SK-N-SH treated with all-trans-retinoic acid at 6 μM for 48 hours (cell line): ENCODE measurements around the gene CDPF1.

ENCODE experiments used
- ATAC-seq: fragments of 200-7000 bp; cut with Tn5 transposase; 3 replicates; pipeline ENCODE4 v1.9.1; 2020; ENCODE audit warnings: mild to moderate bottlenecking, moderate library complexity
- ARNTL ChIP-seq: fragments of 450-650 bp; formaldehyde crosslinking; IDR thresholded peaks from 2 replicates; pipeline ENCODE4 v1.5.0; 2020; ENCODE audit warnings: low read depth, mild to moderate bottlenecking, moderate library complexity, borderline replicate concordance
- BACH2 ChIP-seq: fragments of 250-450 bp; sonication (Bioruptor Pico); IDR thresholded peaks from 2 replicates; pipeline ENCODE4 v1.9.0; 2021; ENCODE audit warnings: mild to moderate bottlenecking, borderline replicate concordance
- CREB5 ChIP-seq: fragments of 250-450 bp; sonication (Bioruptor Pico); IDR thresholded peaks from 2 replicates; pipeline ENCODE4 v1.5.1; 2020; ENCODE audit warnings: low read depth, mild to moderate bottlenecking, moderate library complexity
- CSDC2 ChIP-seq: fragments of 250-450 bp; sonication (Bioruptor Pico); IDR thresholded peaks from 2 replicates; pipeline ENCODE4 v1.5.0; 2020; ENCODE audit warnings: mild to moderate bottlenecking, moderate library complexity
- CSRNP3 ChIP-seq: fragments of 250-450 bp; sonication (Bioruptor Pico); IDR thresholded peaks from 2 replicates; pipeline ENCODE4 v1.5.1; 2021; ENCODE audit warnings: mild to moderate bottlenecking, moderate library complexity
- ESRRG ChIP-seq: fragments of 250-450 bp; sonication (Bioruptor Pico); IDR thresholded peaks from 2 replicates; pipeline ENCODE4 v1.6.1; 2021; ENCODE audit warnings: mild to moderate bottlenecking
- GLIS3 ChIP-seq: fragments of 250-450 bp; sonication (Bioruptor Pico); IDR thresholded peaks from 2 replicates; pipeline ENCODE4 v1.5.0; 2020; ENCODE audit warnings: mild to moderate bottlenecking, moderate library complexity
- ISL1 ChIP-seq: fragments of 250-450 bp; sonication (Bioruptor Pico); IDR thresholded peaks from 2 replicates; pipeline ENCODE4 v2.1.2; 2022; ENCODE audit warnings: mild to moderate bottlenecking, moderate library complexity
- OSR1 ChIP-seq: fragments of 250-450 bp; sonication (Bioruptor Pico); IDR thresholded peaks from 2 replicates; pipeline ENCODE4 v1.8.0; 2022; ENCODE audit warnings: moderate library complexity, mild to moderate bottlenecking, inconsistent platforms
- PATZ1 ChIP-seq: fragments of 250-450 bp; sonication (Bioruptor Pico); IDR thresholded peaks from 2 replicates; pipeline ENCODE4 v1.8.0; 2020; ENCODE audit warnings: mild to moderate bottlenecking, moderate library complexity, borderline replicate concordance
- POU6F1 ChIP-seq: fragments of 250-450 bp; sonication (Bioruptor Pico); IDR thresholded peaks from 2 replicates; pipeline ENCODE4 v1.8.0; 2021; ENCODE audit warnings: low read depth, mild to moderate bottlenecking, moderate library complexity, borderline replicate concordance
- PPARA ChIP-seq: fragments of 250-450 bp; sonication (Bioruptor Pico); IDR thresholded peaks from 2 replicates; pipeline ENCODE4 v1.5.0; 2020; ENCODE audit warnings: mild to moderate bottlenecking, borderline replicate concordance
- RARB ChIP-seq: fragments of 250-450 bp; sonication (Bioruptor Pico); IDR thresholded peaks from 2 replicates; pipeline ENCODE4 v1.8.0; 2021; ENCODE audit warnings: mild to moderate bottlenecking, moderate library complexity
- TOX ChIP-seq: fragments of 250-450 bp; sonication (Bioruptor Pico); IDR thresholded peaks from 2 replicates; pipeline ENCODE4 v1.8.0; 2021; ENCODE audit warnings: mild to moderate bottlenecking, moderate library complexity, borderline replicate concordance
- TSHZ2 ChIP-seq: fragments of 250-450 bp; sonication (Bioruptor Pico); IDR thresholded peaks from 2 replicates; pipeline ENCODE4 v1.5.0; 2020; ENCODE audit warnings: mild to moderate bottlenecking, moderate library complexity
- ZC3H10 ChIP-seq: fragments of 250-450 bp; sonication (Bioruptor Pico); IDR thresholded peaks from 2 replicates; pipeline ENCODE4 v1.5.1; 2021; ENCODE audit warnings: mild to moderate bottlenecking, moderate library complexity
- ZNF565 ChIP-seq: fragments of 450-650 bp; formaldehyde crosslinking; conservative IDR thresholded peaks from 2 replicates; pipeline ENCODE4 v1.5.0; 2020; ENCODE audit warnings: low read depth, mild to moderate bottlenecking, moderate library complexity
- ZNF70 ChIP-seq: fragments of 450-650 bp; formaldehyde crosslinking; IDR thresholded peaks from 2 replicates; pipeline ENCODE4 v1.5.0; 2020; ENCODE audit warnings: mild to moderate bottlenecking, moderate library complexity
- ZNF8 ChIP-seq: fragments of 450-650 bp; formaldehyde crosslinking; IDR thresholded peaks from 2 replicates; pipeline ENCODE4 v1.5.0; 2020; ENCODE audit warnings: mild to moderate bottlenecking, moderate library complexity

Gene CDPF1

GRCh38 chr22:46225631-46226030, 24.5 kb downstream of the CDPF1 start:
- TF ChIP-seq ISL1 (CRISPR knock-in tag), result no peak
- TF ChIP-seq TOX (CRISPR knock-in tag), result no peak
- no peak for TF ChIP-seq CREB5 (CRISPR knock-in tag)
- no peak for TF ChIP-seq RARB
- TF ChIP-seq ZNF565 (CRISPR knock-in tag), result no peak
- no peak for ATAC-seq

- ATAC-seq, result no peak
- TF ChIP-seq ZC3H10 (CRISPR knock-in tag), result no peak
- no peak for TF ChIP-seq ESRRG (CRISPR knock-in tag)
- no peak for TF ChIP-seq GLIS3 (CRISPR knock-in tag)
- no peak for TF ChIP-seq CSRNP3
- TF ChIP-seq TOX (CRISPR knock-in tag), result no peak
- no peak for TF ChIP-seq BACH2 (CRISPR knock-in tag)
- no peak for TF ChIP-seq PPARA (CRISPR knock-in tag)
- TF ChIP-seq POU6F1, result no peak
- no peak for TF ChIP-seq ARNTL (CRISPR knock-in tag)
- no peak for TF ChIP-seq CSDC2 (CRISPR knock-in tag)
- no peak for TF ChIP-seq OSR1 (CRISPR knock-in tag)
These were observed 25.2 kb downstream of the CDPF1 start for GRCh38 chr22:46224898-46225290.

GRCh38 chr22:46224044-46224897, 25.8 kb downstream of the CDPF1 start:
- TF ChIP-seq GLIS3 (CRISPR knock-in tag) (no peak), TSHZ2 (no peak), ZNF70 (no peak), ZNF8 (no peak), ARNTL (CRISPR knock-in tag) (no peak), POU6F1 (no peak), ZC3H10 (CRISPR knock-in tag) (no peak), PATZ1 (CRISPR knock-in tag) (no peak)

More at GRCh38 chr22:46224044-46224897, 25.8 kb downstream of the CDPF1 start:
- ATAC-seq, result no peak
